H1 (cell line): Measurements from ENCODE around the gene TBC1D25. TPM values are rescaled to one million over a fixed set of nuclear protein-coding genes. Genes with fewer than 3 reads are reported as not detected.

Experiments
- CTCF ChIA-PET: fragments of 300-600 bp; sonication (Branson Sonifier 250); formaldehyde crosslinking; loops from one replicate; lab custom pipeline; 2021; ENCODE audit not compliant: partially characterized antibody; lab: Charles Lee
- POLR2A ChIA-PET: fragments of 300-600 bp; sonication (Branson Sonifier 250); formaldehyde crosslinking; loops from one replicate; lab custom pipeline; 2021; ENCODE audit warnings: inconsistent platforms; ENCODE audit not compliant: partially characterized antibody; lab: Charles Lee
- DNase-seq, 2 experiments: peaks; one replicate each; pipeline versions ENCODE4 v3.0.0 to v3.0.0-alpha.2; 2010 to 2022; ENCODE audit warnings: low spot score in 2 of 2, low read depth in 1 of 2, mixed read lengths in 1 of 2
- FAIRE-seq: peaks from 2 replicates; lab custom pipeline; 2011; peaks lifted over from hg19 to GRCh38; lab: Jason Lieb, UNC
- H2AFZ ChIP-seq: 2 replicates; pipeline ENCODE4 v1.8.1; 2012; ENCODE audit warnings: low read length, inconsistent platforms
- H2AK5ac ChIP-seq: 2 replicates; pipeline ENCODE4 v1.6.1; 2013; ENCODE audit warnings: low read depth, low read length
- H2BK120ac ChIP-seq: replicated peaks from 2 replicates; pipeline ENCODE3; 2013; ENCODE audit warnings: low read depth, low read length, inconsistent platforms
- H2BK12ac ChIP-seq: 2 replicates; pipeline ENCODE4 v1.6.1; 2013; ENCODE audit warnings: low read depth, low read length
- H2BK15ac ChIP-seq: 2 replicates; pipeline ENCODE4 v1.6.1; 2013; ENCODE audit warnings: low read length
- H2BK20ac ChIP-seq: 2 replicates; pipeline ENCODE4 v1.6.1; 2013; ENCODE audit warnings: low read length
- H2BK5ac ChIP-seq: 2 replicates; pipeline ENCODE4 v1.6.1; 2013; ENCODE audit warnings: low read depth, low read length
- H3K14ac ChIP-seq: 2 replicates; pipeline ENCODE4 v1.6.1; 2013; ENCODE audit warnings: inconsistent platforms; ENCODE audit not compliant: insufficient read length
- H3K18ac ChIP-seq: 2 replicates; pipeline ENCODE4 v1.6.1; 2013; ENCODE audit warnings: low read length; ENCODE audit errors: extremely low read depth
- H3K23ac ChIP-seq: 2 replicates; pipeline ENCODE4 v1.6.1; 2013; ENCODE audit warnings: inconsistent platforms; ENCODE audit not compliant: insufficient read length
- H3K23me2 ChIP-seq: 2 replicates; pipeline ENCODE4 v1.6.1; 2013; ENCODE audit warnings: low read depth, low read length
- H3K27ac ChIP-seq: 2 replicates; pipeline ENCODE4 v1.6.1; 2011; ENCODE audit warnings: low read depth, low read length, inconsistent platforms
- H3K27me3 ChIP-seq, 4 experiments: replicated peaks in 1 of 4; 1 replicate in 1 of 4; 2 replicates in 3 of 4; pipeline versions ENCODE4 v1.6.1 to v1.8.1; 2011 to 2013; ENCODE audit warnings: low read length in 3 of 4, mild to moderate bottlenecking in 3 of 4, inconsistent platforms in 2 of 4, mixed read lengths in 2 of 4, moderate library complexity in 1 of 4; ENCODE audit not compliant: control insufficient read depth in 3 of 4, insufficient read depth in 3 of 4; ENCODE audit errors: extremely low read depth in 1 of 4
- H3K36me3 ChIP-seq, 4 experiments: 2 replicates each; pipeline versions ENCODE4 v1.6.1 to v1.8.1; 2011 to 2013; ENCODE audit warnings: mild to moderate bottlenecking in 4 of 4, low read length in 3 of 4, moderate library complexity in 2 of 4, control low read depth in 1 of 4, inconsistent platforms in 1 of 4; ENCODE audit not compliant: insufficient read depth in 4 of 4, control insufficient read depth in 2 of 4
- H3K4ac ChIP-seq: replicated peaks from 2 replicates; pipeline ENCODE3; 2013; ENCODE audit warnings: low read length, low read depth, mixed read lengths, inconsistent platforms; ENCODE audit not compliant: insufficient read length
- H3K4me1 ChIP-seq, 4 experiments: replicated peaks in 1 of 4; 1 replicate in 1 of 4; 2 replicates in 3 of 4; pipeline versions ENCODE4 v1.6.1 to v1.8.1; 2011 to 2013; ENCODE audit warnings: low read length in 3 of 4, inconsistent platforms in 2 of 4, mixed read lengths in 1 of 4; ENCODE audit not compliant: insufficient read depth in 4 of 4, control insufficient read depth in 3 of 4
- H3K4me2 ChIP-seq, 2 experiments: 2 replicates each; pipeline versions ENCODE4 v1.6.1 to v1.8.1; 2011 to 2013; ENCODE audit warnings: low read depth in 2 of 2, low read length in 2 of 2, control low read depth in 1 of 2, inconsistent platforms in 1 of 2, mild to moderate bottlenecking in 1 of 2; ENCODE audit not compliant: insufficient read depth in 1 of 2
- H3K4me3 ChIP-seq, 4 experiments: fragments of 200-600, 300-600 bp in 1 of 4; sonication (generic), shearing (Covaris generic), sonication (Bioruptor Twin) in 1 of 4; 2 replicates each; pipeline versions ENCODE4 v1.5.1 to v1.8.1; 2011 to 2016; ENCODE audit warnings: low read length in 4 of 4, low read depth in 3 of 4, control low read depth in 2 of 4, inconsistent platforms in 2 of 4, mild to moderate bottlenecking in 2 of 4, mixed read lengths in 1 of 4, moderate library complexity in 1 of 4; ENCODE audit not compliant: insufficient read depth in 2 of 4; ENCODE audit errors: extremely low read depth in 1 of 4
- H3K56ac ChIP-seq: replicated peaks from 2 replicates; pipeline ENCODE3; 2013; ENCODE audit warnings: low read depth, mild to moderate bottlenecking, mixed read lengths, low read length, inconsistent platforms; ENCODE audit not compliant: insufficient read length
- H3K79me1 ChIP-seq: 2 replicates; pipeline ENCODE4 v1.6.1; 2013; ENCODE audit warnings: low read depth, low read length, control low read depth
- H3K79me2 ChIP-seq, 2 experiments: 2 replicates each; pipeline versions ENCODE4 v1.6.1 to v1.8.1; 2012 to 2013; ENCODE audit warnings: low read length in 2 of 2, mild to moderate bottlenecking in 2 of 2, inconsistent platforms in 1 of 2; ENCODE audit not compliant: insufficient read depth in 2 of 2, control insufficient read depth in 1 of 2
- H3K9ac ChIP-seq, 4 experiments: replicated peaks in 1 of 4; 1 replicate in 1 of 4; 2 replicates in 3 of 4; pipeline versions ENCODE4 v1.6.1 to v1.8.1; 2011 to 2013; ENCODE audit warnings: low read depth in 3 of 4, low read length in 3 of 4, control low read depth in 2 of 4, mild to moderate bottlenecking in 2 of 4, moderate library complexity in 2 of 4, inconsistent platforms in 1 of 4; ENCODE audit errors: extremely low read depth in 1 of 4
- H3K9me3 ChIP-seq, 2 experiments: 2 replicates each; pipeline versions ENCODE4 v1.6.1 to v1.8.1; 2012 to 2013; ENCODE audit warnings: mild to moderate bottlenecking in 2 of 2, moderate library complexity in 2 of 2, control low read depth in 1 of 2, inconsistent platforms in 1 of 2, low read depth in 1 of 2, low read length in 1 of 2, mixed read lengths in 1 of 2; ENCODE audit not compliant: insufficient read depth in 2 of 2
- H4K20me1 ChIP-seq, 2 experiments: replicated peaks in 1 of 2; 2 replicates each; pipeline versions ENCODE3 to v1.8.1; 2011 to 2013; ENCODE audit warnings: inconsistent platforms in 2 of 2, low read length in 2 of 2, mild to moderate bottlenecking in 1 of 2; ENCODE audit not compliant: insufficient read depth in 2 of 2, control insufficient read depth in 1 of 2
- H4K5ac ChIP-seq: 2 replicates; pipeline ENCODE4 v1.6.1; 2013; ENCODE audit warnings: low read length, low read depth, mixed read lengths, inconsistent platforms; ENCODE audit not compliant: insufficient read length
- H4K8ac ChIP-seq: 2 replicates; pipeline ENCODE4 v1.8.0; 2013; ENCODE audit warnings: mild to moderate bottlenecking, moderate library complexity, low read length, inconsistent platforms; ENCODE audit not compliant: insufficient read depth; ENCODE audit errors: extremely low read depth
- H4K91ac ChIP-seq: replicated peaks from 2 replicates; pipeline ENCODE3; 2013; ENCODE audit warnings: low read length, mixed read lengths, inconsistent platforms; ENCODE audit not compliant: insufficient read length
- CBX8 ChIP-seq: fragments of 300-800, 300-1000 bp; sonication (generic); IDR thresholded peaks from 2 replicates; pipeline ENCODE4 v1.7.1; 2016; ENCODE audit warnings: low read depth, low read length, borderline replicate concordance
- EZH2 ChIP-seq: fragments of 200-600 bp; sonication (generic); IDR thresholded peaks from 2 replicates; pipeline ENCODE4 v1.7.1; 2012; ENCODE audit warnings: low read depth, mild to moderate bottlenecking, moderate library complexity, low read length, inconsistent platforms; ENCODE audit not compliant: severe bottlenecking
- GABPA ChIP-seq: IDR thresholded peaks from 2 replicates; pipeline ENCODE4 v1.6.1; 2011; ENCODE audit warnings: mild to moderate bottlenecking, low read length, moderate library complexity, borderline replicate concordance; ENCODE audit not compliant: insufficient read depth
- GTF2F1 ChIP-seq: IDR thresholded peaks from 2 replicates; pipeline ENCODE4 v1.6.1; 2012; ENCODE audit warnings: low read depth, low read length, improper control_type of control experiment, borderline replicate concordance
- KDM1A ChIP-seq: fragments of 200-600, 300-600 bp; sonication (generic); IDR thresholded peaks from 2 replicates; pipeline ENCODE4 v1.7.1; 2016; ENCODE audit warnings: mild to moderate bottlenecking, low read length, borderline replicate concordance
- MAFK ChIP-seq: IDR thresholded peaks from 2 replicates; pipeline ENCODE4 v1.6.1; 2012; ENCODE audit warnings: low read depth, mild to moderate bottlenecking, improper control_type of control experiment, low read length
- POLR2A ChIP-seq, 2 experiments: IDR thresholded peaks; 1 replicate in 1 of 2; 2 replicates in 1 of 2; pipeline ENCODE4 v1.6.1; 2011; ENCODE audit warnings: low read depth in 2 of 2, low read length in 2 of 2, mild to moderate bottlenecking in 2 of 2; ENCODE audit errors: control extremely low read depth in 1 of 2
- RAD21 ChIP-seq, 2 experiments: IDR thresholded peaks in 1 of 2; conservative IDR thresholded peaks in 1 of 2; 2 replicates each; pipeline ENCODE4 v1.6.1; 2011; ENCODE audit warnings: low read depth in 2 of 2, low read length in 2 of 2, improper control_type of control experiment in 1 of 2, inconsistent platforms in 1 of 2, mild to moderate bottlenecking in 1 of 2, moderate library complexity in 1 of 2
- RNF2 ChIP-seq: fragments of 200-900, 300-1000 bp; sonication (generic); IDR thresholded peaks from 2 replicates; pipeline ENCODE4 v1.7.1; 2016; ENCODE audit warnings: borderline replicate concordance, low read depth, mild to moderate bottlenecking, antibody characterized with exemption, low read length; ENCODE audit not compliant: poor library complexity, severe bottlenecking; ENCODE audit errors: missing control alignments
- SP2 ChIP-seq: IDR thresholded peaks from 2 replicates; pipeline ENCODE4 v1.6.1; 2012; ENCODE audit warnings: mild to moderate bottlenecking, low read length, inconsistent platforms
- TEAD4 ChIP-seq: IDR thresholded peaks from 2 replicates; pipeline ENCODE4 v1.6.1; 2012; ENCODE audit warnings: low read depth, low read length, inconsistent platforms, mixed read lengths
- YY1 ChIP-seq: IDR thresholded peaks from 2 replicates; pipeline ENCODE4 v1.6.1; 2011; ENCODE audit warnings: low read depth, mild to moderate bottlenecking, low read length
- ZNF274 ChIP-seq: IDR thresholded peaks from 2 replicates; pipeline ENCODE4 v1.7.0; 2012; ENCODE audit warnings: low read length, borderline replicate concordance; ENCODE audit errors: extremely low read depth
- WGBS, 2 experiments: shearing (Covaris generic) in 1 of 2; methylation state at CpG; one replicate each; pipeline versions ENCODE4 v1.1.6 to v1.1.7; 2013 to 2015; ENCODE audit warnings: low lambda C conversion rate in 2 of 2, mixed read lengths in 2 of 2, inconsistent platforms in 1 of 2, low coverage in 1 of 2, missing lambda C conversion rate in 1 of 2; ENCODE audit not compliant: insufficient replicate concordance in 2 of 2, insufficient coverage in 1 of 2, insufficient read length in 1 of 2; ENCODE audit errors: extremely low coverage in 1 of 2, missing lambda C conversion rate in 1 of 2; 5-methylcytosine and 5-hydroxymethylcytosine counted together
- polyA plus RNA-seq, 7 experiments: library from polyadenylated mRNA; depleted of rRNA in 3 of 7; stranded (reverse) in 5 of 7; unstranded in 2 of 7; fragments of >200 nt in 5 of 7; fragments of 200-250 nt in 2 of 7; gene quantifications; 1 replicate in 5 of 7; 2 replicates in 1 of 7; 4 replicates in 1 of 7; pipeline versions ENCODE4 v1.2.1 to v1.2.3, GENCODE V29; 2011 to 2013; ENCODE audit warnings: missing spikeins in 2 of 7, mixed read lengths in 2 of 7
- total RNA-seq: library from RNA; stranded (reverse); fragmentation: NEBNext Ultra II Directional; extraction: Animal tissue kit (Norgen Biotek cat#: 25700); gene quantifications from 2 replicates; pipeline ENCODE4 v1.2.1, GENCODE V29; 2021
- TF ChIP-seq, protein P1 (sequence below): IDR thresholded peaks from 2 replicates; pipeline ENCODE4 v1.6.1; 2012; ENCODE audit warnings: inconsistent platforms

TBC1D25 gene
- total and polyA plus RNA-seq, 2 of the 8 experiments (the other 6 are each of a cell fraction or from before 2014, with no cell fraction given) = 6.5 to 6.8 TPM

DNA sequence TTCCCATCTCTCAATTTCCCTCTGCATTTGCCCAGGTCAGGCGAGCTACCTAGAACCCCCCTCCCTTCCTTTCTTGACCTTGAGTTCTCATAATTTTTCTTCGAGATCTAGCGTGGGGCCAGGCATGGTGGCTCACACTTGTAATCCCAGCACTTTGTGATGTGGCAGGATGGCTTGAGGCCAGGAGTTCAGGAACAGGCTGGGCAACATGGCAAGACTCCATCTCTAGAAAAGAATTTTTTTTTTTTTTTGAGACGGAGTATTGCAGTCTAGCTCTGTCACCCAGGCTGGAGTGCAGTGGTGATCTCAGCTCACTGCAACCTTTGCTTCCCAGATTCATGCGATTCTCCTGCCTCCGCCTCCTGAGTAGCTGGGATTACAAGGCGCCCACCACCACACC is 35.3 kb upstream of the TBC1D25 start:
- Histone ChIP-seq H3K4me3 (no peak overlapping the region), H2BK20ac (no peak overlapping the region), H3K14ac (no peak overlapping the region), H4K8ac (no peak overlapping the region), H3K18ac (no peak overlapping the region), H3K4me2 (no peak overlapping the region), H3K27me3 (no peaks in the 10 kb centered on the region), H2BK15ac (no peak overlapping the region), H3K27ac (no peak overlapping the region), H3K79me1 (no peaks in the 10 kb centered on the region), H2BK5ac (no peak overlapping the region), H4K20me1 (no peaks in the 10 kb centered on the region), H3K23me2 (no peaks in the 10 kb centered on the region), H3K9me3 (no peaks in the 10 kb centered on the region), H2AK5ac (no peak overlapping the region), H3K4ac (no peak overlapping the region), H4K91ac (no peak overlapping the region), H3K79me2 (no peaks in the 10 kb centered on the region), H4K5ac (no peak overlapping the region), H3K23ac (no peak overlapping the region), H2AFZ (no peak overlapping the region), H3K56ac (no peak overlapping the region), H2BK120ac (no peak overlapping the region), H3K4me1 (no peaks in the 10 kb centered on the region; a peak in 1 of 7 replicates), H3K9ac (no peak overlapping the region), H2BK12ac (no peak overlapping the region), H3K36me3 (no peaks in the 10 kb centered on the region)
- no peak for TF ChIP-seq GTF2F1
- no peak for TF ChIP-seq MAFK
- no peak for TF ChIP-seq CBX8
- no peak for TF ChIP-seq POLR2A (IDR thresholded peaks at IDR 0.05; ENCODE audit: control extremely low read depth in 1 of 2, low read depth in 2 of 2, low read length in 2 of 2)
- no peak for TF ChIP-seq TEAD4
- TF ChIP-seq KDM1A = no peak
- TF ChIP-seq RAD21 (IDR thresholded peaks at IDR 0.05 in 1 of 2, conservative IDR thresholded peaks at IDR 0.05 in 1 of 2; ENCODE audit: low read depth in 2 of 2, low read length in 2 of 2) = no peak
- TF ChIP-seq YY1 = no peak
- no peak for TF ChIP-seq RNF2
- TF ChIP-seq, protein P1, sequence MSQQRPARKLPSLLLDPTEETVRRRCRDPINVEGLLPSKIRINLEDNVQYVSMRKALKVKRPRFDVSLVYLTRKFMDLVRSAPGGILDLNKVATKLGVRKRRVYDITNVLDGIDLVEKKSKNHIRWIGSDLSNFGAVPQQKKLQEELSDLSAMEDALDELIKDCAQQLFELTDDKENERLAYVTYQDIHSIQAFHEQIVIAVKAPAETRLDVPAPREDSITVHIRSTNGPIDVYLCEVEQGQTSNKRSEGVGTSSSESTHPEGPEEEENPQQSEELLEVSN = no peak
- no peak for TF ChIP-seq EZH2
- no peak for TF ChIP-seq GABPA
- TF ChIP-seq ZNF274 = no peak
- no peak for TF ChIP-seq SP2
- ChIA-PET POLR2A (no interaction called here), CTCF (interaction anchor here (1.1 to 1.3 kb wide), 2 partner anchors 10 to 37 kb away, joined by 4 to 5 read pairs; no protein-coding TSS in a partner anchor)
- no peak for DNase-seq
- 94% methylated on average over 2 of the region's 7 CpGs; no CpG with 5 or more reads in 1 of the 2 experiments for WGBS, 2 experiments
- FAIRE-seq = no peak
